ENCODE results near the gene SOHLH1.

- TF ChIP-seq POLR2AphosphoS5 (IDR thresholded peaks at IDR 0.05; ENCODE audit: low read depth, low read length) (no peak), TAF1 (IDR thresholded peaks at IDR 0.05; ENCODE audit: borderline replicate concordance, insufficient read depth, low read length) (no peak), REST (IDR thresholded peaks at IDR 0.05; ENCODE audit: insufficient read depth in 1 of 2, low read depth in 2 of 2, low read length in 2 of 2) (no peak), FOXP2 (optimal IDR thresholded peaks at IDR 0.05; ENCODE audit: borderline replicate concordance, extremely low read depth, extremely low read length, insufficient read depth) (no peak)
Measured at GRCh38 chr9:135732569-135733257, 33.4 kb upstream of the SOHLH1 start.

All from PFSK-1 (cell line).